Measurements from ENCODE around the gene MTA2.
"Not testable (repeated sequence)": the region's sequence is repeated elsewhere in the genome, so short reads cannot be mapped to it uniquely, and the experiment has no call there.

MTA2 gene

GRCh38 chr11:62601372-62602140 lies at the start of gene MTA2:
MTA2 (minus strand) TSS chr11:62601865; CDS start chr11:62601450, 415 bp downstream.
- DNase-seq: peak; percentile 99

GRCh38 chr11:62650283-62650682 lies 48.6 kb upstream of the MTA2 start:
- not testable (repeated sequence) for DNase-seq

- DNase-seq: no peak
These were observed 47.8 kb upstream of the MTA2 start for GRCh38 chr11:62649486-62649885.

GRCh38 chr11:62648967-62649364 lies 47.3 kb upstream of the MTA2 start:
- DNase-seq: no peak

- no peak for DNase-seq
These were observed 46.7 kb upstream of the MTA2 start for GRCh38 chr11:62648185-62648966.

- DNase-seq: no peak
These were observed 45.9 kb upstream of the MTA2 start for GRCh38 chr11:62647609-62648005.

GRCh38 chr11:62646825-62647608 lies 45.4 kb upstream of the MTA2 start:
- DNase-seq: no peak

- DNase-seq: peak; percentile 99
These were observed 44.5 kb upstream of the MTA2 start, which contains the start of gene GANAB for GRCh38 chr11:62645946-62646824. GANAB (minus strand) TSS chr11:62646613; CDS start chr11:62646599, 14 bp downstream.

GRCh38 chr11:62645671-62645945 lies 43.9 kb upstream of the MTA2 start:
- peak; percentile 26 for DNase-seq

- DNase-seq: no peak
These were observed 42.6 kb upstream of the MTA2 start for GRCh38 chr11:62644220-62644619.

- DNase-seq: no peak
These were observed 30.8 kb upstream of the MTA2 start for GRCh38 chr11:62632492-62632891.

- DNase-seq: peak; percentile 13
These were observed 26.0 kb upstream of the MTA2 start for GRCh38 chr11:62627713-62628112.

GRCh38 chr11:62622476-62623089 lies 20.9 kb upstream of the MTA2 start:
- DNase-seq: no peak

- DNase-seq: peak; percentile 98
These were observed 20.2 kb upstream of the MTA2 start, which contains the start of gene B3GAT3 for GRCh38 chr11:62621567-62622470. B3GAT3 (minus strand) TSS chr11:62621986; CDS start chr11:62621947, 39 bp downstream.

GRCh38 chr11:62621027-62621566 lies 19.4 kb upstream of the MTA2 start:
- DNase-seq: peak; percentile 14

- not testable (repeated sequence) for DNase-seq
These were observed 15.3 kb upstream of the MTA2 start for GRCh38 chr11:62616957-62617356.

GRCh38 chr11:62615521-62615920 lies 13.9 kb upstream of the MTA2 start:
- DNase-seq: no peak

GRCh38 chr11:62614275-62614674 lies 12.6 kb upstream of the MTA2 start:
- no peak for DNase-seq

- DNase-seq: no peak
These were observed 11.7 kb upstream of the MTA2 start for GRCh38 chr11:62613291-62613778.

All from hematopoietic multipotent progenitor cell treated with erythropoietin and hydrocortisone succinate and interleukin-3 and kit ligand, for 8 days (in vitro differentiated cells).